ENCODE results near the gene OR8H1.

The OR8H1 gene, protein sequence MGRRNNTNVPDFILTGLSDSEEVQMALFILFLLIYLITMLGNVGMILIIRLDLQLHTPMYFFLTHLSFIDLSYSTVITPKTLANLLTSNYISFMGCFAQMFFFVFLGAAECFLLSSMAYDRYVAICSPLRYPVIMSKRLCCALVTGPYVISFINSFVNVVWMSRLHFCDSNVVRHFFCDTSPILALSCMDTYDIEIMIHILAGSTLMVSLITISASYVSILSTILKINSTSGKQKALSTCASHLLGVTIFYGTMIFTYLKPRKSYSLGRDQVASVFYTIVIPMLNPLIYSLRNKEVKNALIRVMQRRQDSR

DNA sequence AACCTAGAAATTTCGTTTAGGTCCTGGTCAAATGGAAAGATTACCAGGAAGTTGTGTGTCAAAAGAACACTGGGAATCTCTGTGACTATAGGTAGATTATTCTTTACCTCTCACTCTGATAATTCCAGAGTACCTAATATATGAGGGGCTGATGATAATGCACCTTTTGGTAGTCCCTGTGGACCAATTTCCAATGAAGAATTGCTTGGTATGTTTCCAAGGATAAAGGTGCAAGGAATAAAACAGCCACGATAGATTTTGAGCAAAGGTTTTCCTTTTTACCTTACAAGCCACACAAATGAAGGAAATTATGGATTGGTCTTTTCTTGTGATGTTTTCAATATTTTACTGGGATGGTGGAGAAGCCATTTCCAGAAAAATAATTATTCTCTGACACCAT, at the start of gene OR8H1:
OR8H1 (minus strand) TSS at position 101 of the 400 bp plus-strand sequence. CDS start 1,192 bp downstream, outside the sequence.
- DNase-seq (ENCODE audit: low spot score), result no peak

DNA sequence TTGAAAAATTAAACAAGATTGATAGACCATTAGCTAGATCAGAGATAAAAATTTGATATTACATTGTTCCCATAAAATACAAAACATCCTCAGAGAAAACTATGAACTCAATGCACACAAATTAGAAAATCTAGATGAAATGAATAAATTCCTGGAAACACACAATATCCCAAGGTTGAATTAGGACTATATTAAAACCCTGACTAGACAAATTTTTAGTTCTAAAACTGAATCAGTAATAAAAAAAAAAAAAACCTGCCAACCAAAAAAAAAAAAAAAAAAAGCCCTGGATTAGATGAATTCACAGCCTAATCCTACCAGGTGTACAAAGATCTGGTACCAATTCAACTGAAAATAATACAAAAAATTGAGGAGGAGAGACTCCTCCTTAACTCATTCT, 48.2 kb upstream of the OR8H1 start:
- DNase-seq (ENCODE audit: low spot score), result no peak

DNA sequence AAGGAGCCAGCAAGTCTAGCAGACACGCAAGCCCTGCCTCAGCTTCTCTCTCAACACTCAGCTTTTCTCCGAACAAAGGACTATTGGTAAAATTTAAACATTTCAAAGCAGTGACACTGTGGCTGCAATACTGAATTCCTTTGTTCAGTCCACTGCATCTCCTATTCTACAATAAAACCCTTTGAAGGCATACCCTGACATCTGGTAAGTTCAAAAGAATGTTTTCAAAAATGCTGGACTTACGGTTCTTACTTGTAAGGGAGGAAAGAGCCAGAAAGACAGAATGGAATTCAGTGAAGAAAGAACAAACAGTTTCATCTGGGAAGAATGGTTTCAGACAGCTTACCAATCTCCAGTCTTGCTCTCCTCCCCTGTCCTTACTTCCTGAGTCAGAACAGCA, 41.1 kb upstream of the OR8H1 start:
- DNase-seq (ENCODE audit: low spot score), result no peak

DNA sequence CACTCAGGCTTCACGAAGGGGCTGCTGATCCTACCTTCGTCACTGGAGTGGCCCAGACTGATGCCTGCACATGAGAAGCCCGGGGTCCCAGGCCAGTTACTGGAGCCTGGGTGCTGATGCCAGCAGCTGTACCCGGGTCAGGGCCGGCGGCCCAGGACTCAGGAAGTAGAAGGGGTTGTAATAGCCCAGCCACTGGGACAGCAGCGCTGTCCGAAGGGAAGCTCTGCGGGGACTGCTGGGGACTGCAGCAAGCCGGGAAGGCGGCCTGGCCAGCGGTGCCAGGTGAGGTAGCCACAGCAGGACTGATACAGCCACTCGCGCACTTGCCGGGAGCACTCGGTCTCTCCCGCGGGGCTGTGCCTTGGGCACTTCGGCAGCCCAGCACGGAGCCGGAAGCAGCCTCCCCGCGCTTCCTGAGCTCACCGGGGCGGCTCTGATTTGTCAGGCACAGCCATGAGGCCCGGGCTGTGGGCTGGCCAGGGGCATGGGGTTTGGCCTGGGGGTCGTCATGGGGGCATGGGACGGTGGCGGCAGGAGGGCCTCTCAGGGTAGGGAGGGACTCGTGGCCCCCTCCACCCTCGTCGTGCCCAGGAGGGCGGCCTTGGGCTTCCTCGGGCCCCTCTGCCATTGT, 39.9 kb upstream of the OR8H1 start:
- DNase-seq (ENCODE audit: low spot score), result peak; percentile 1

DNA sequence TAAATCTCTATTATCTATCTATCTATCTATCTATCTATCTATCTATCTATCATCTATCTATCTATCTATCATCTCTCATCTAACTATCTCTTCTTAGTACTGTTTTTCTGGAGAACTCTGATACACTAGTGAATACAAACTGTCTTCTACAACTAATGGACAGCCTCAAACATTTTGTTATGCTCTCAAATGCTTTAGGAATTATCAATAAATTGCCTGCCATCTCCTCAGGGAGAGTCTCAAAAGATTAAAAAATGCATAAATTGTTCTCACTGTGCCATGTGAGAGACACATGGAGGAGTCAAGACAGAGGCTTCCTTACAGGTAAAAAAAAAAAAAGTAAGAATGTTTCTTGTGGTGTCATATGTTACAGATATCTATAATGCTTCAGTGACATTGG, 22.8 kb upstream of the OR8H1 start, which contains the start of gene OR8K3:
OR8K3 (plus strand) TSS at position 301 of the 400 bp plus-strand sequence. CDS start 3,163 bp downstream, outside the sequence.
- DNase-seq (ENCODE audit: low spot score), result no peak

DNA sequence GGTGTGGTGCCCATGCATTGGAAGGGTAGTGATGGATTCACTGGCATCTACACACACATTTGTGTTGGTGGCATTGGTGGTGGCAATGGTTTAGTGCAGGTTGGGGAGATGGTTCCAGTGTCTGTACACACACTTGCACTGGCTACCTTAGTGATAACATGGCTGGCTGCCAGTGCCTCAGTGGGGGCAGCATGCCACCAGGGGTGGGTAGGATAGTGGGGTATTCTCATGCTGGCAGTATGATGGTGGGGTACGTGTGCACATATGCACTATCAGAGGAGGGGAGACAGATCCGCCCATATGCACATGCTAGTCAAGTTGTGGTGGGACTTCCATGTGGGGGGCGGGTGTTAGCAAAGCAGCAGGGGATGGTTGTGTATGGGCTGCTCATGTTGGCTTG, 15.8 kb upstream of the OR8H1 start:
- no peak for DNase-seq (ENCODE audit: low spot score)

DNA sequence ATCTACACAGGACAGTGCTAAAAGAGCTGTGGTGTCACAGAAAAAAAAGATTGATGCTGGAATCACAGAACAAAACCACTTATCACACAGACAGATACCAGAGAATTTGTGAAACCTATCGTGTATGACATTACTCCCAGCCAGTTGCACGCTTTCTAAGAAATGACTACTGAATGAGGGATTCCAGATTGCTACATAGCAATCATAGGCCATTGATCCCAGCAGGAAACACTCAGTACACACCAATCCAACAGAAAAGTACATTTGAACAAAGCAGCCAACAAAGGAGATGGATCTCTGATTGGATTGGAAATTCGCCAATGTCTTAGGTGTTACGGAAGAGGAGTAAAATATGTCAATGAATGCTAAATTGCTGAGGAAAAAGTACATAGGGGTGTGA, 4.8 kb upstream of the OR8H1 start:
- DNase-seq (ENCODE audit: low spot score), result no peak

DNA sequence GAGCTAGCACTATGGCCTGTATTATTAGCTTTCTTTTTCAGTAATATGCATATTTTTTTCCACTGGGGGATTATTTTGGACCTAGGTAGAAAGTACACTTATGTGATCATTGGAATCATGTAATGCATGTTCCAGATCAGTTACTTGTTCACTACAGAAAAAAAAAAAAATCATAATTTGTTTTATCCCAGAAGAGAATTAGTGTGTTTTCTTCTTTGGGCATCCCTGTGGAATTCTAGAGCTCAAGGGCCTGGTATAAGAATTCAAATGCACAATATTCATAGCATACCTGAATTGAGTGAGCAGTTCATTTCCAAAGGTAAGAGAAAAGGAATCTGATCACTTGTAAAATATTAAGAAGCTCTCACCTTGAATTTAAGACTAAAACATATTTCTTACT, 18.2 kb downstream of the OR8H1 start, which contains the start of gene OR5T1:
OR5T1 (plus strand) TSS at position 301 of the 400 bp plus-strand sequence. CDS start 1,485 bp downstream, outside the sequence.
- no peak for DNase-seq (ENCODE audit: low spot score)

DNA sequence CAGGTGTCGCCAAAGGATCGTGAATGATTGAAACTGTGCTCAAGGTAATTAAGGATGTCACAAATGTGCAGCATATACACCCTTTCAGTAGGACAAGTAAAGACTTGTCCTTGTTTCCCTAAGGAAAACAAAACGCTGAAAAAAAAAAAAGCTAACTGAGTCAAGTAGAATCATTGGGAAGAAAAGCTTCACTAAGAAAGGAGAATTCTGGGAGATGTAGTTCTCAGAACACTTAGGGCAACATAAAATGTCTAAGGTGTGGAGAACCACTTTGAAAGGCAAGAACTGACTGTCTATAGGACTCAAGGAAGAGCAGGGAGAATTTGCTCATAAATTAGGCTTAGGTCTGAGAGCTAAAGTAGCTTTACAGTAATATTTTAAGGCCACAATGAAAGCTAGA, 21.0 kb downstream of the OR8H1 start:
- DNase-seq (ENCODE audit: low spot score), result no peak

DNA sequence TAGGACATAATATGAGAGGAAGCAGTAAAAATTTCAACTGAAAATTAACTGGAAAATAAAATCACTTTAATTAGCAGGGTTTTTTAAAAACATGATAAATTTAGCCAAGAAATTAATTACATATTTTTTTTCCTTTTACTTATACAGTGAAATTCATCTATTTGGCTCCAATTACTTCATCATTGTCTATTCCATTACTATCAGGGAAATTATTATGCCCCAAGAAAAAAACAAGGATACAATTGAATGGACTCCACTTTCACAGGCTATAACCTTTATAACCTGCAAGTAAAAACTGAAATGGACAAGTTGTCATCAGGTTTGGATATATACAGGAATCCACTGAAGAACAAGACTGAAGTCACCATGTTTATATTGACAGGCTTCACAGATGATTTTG, 40.1 kb downstream of the OR8H1 start, which contains the start of gene OR5T3:
OR5T3 (plus strand) TSS at position 301 of the 400 bp plus-strand sequence; CDS start at position 301, 0 bp downstream.
- DNase-seq (ENCODE audit: low spot score), result no peak

Data from GM03348 (cell line).